MM.1S (cell line): ENCODE measurements around the gene MRI1.

Source experiments
- DNase-seq: peaks from one replicate; pipeline ENCODE4 v3.0.0-alpha.2; 2015
- H2AFZ ChIP-seq: fragments of 300-600 bp; sonication (generic); 2 replicates; pipeline ENCODE4 v1.6.0; 2016; ENCODE audit warnings: antibody characterized with exemption, low read length
- H3F3A ChIP-seq: fragments of 300-600 bp; sonication (generic); 2 replicates; pipeline ENCODE4 v1.6.1; 2016; ENCODE audit warnings: mild to moderate bottlenecking, antibody characterized with exemption, low read length, moderate library complexity, mixed read lengths; ENCODE audit not compliant: insufficient read depth
- H3K27ac ChIP-seq: fragments of 300-600 bp; sonication (generic); 2 replicates; pipeline ENCODE4 v1.5.1; 2016; ENCODE audit warnings: mild to moderate bottlenecking, low read length
- H3K27me3 ChIP-seq: fragments of 300-600 bp; sonication (generic); replicated peaks from 2 replicates; pipeline ENCODE4 v1.6.0; 2016; ENCODE audit warnings: low read length; ENCODE audit not compliant: insufficient read depth
- H3K36me3 ChIP-seq: fragments of 300-600 bp; sonication (generic); replicated peaks from 2 replicates; pipeline ENCODE4 v1.6.1; 2016; ENCODE audit warnings: mild to moderate bottlenecking, low read length, mixed read lengths; ENCODE audit not compliant: insufficient read depth
- H3K4me1 ChIP-seq: fragments of 300-600 bp; sonication (generic); 2 replicates; pipeline ENCODE4 v1.6.1; 2016; ENCODE audit warnings: low read length, mixed read lengths
- H3K4me2 ChIP-seq: fragments of 300-600 bp; sonication (generic); 2 replicates; pipeline ENCODE4 v1.6.0; 2016; ENCODE audit warnings: low read depth, low read length
- H3K4me3 ChIP-seq: fragments of 300-600 bp; sonication (generic); 2 replicates; pipeline ENCODE4 v1.5.1; 2016; ENCODE audit warnings: low read length, mixed read lengths
- H3K79me2 ChIP-seq: fragments of 300-600 bp; sonication (generic); 2 replicates; pipeline ENCODE4 v1.6.1; 2016; ENCODE audit warnings: mixed run types, low read length, mixed read lengths
- H3K9ac ChIP-seq: fragments of 300-600 bp; sonication (generic); 2 replicates; pipeline ENCODE4 v1.6.1; 2016; ENCODE audit warnings: low read length, mixed read lengths
- H3K9me2 ChIP-seq: fragments of 300-600 bp; sonication (generic); replicated peaks from 2 replicates; pipeline ENCODE4 v1.6.1; 2016; ENCODE audit warnings: mild to moderate bottlenecking, low read length, mixed read lengths; ENCODE audit not compliant: insufficient read depth
- H3K9me3 ChIP-seq: fragments of 300-600 bp; sonication (generic); replicated peaks from 2 replicates; pipeline ENCODE4 v1.6.1; 2016; ENCODE audit warnings: mild to moderate bottlenecking, low read length, mixed read lengths; ENCODE audit not compliant: insufficient read depth
- H4K20me1 ChIP-seq: fragments of 300-600 bp; sonication (generic); 2 replicates; pipeline ENCODE4 v1.6.1; 2016; ENCODE audit warnings: mild to moderate bottlenecking, low read length, moderate library complexity, mixed read lengths; ENCODE audit not compliant: insufficient read depth
- CTCF ChIP-seq: fragments of 300-600 bp; sonication (generic); IDR thresholded peaks from 2 replicates; pipeline ENCODE4 v1.5.1; 2016; ENCODE audit warnings: antibody characterized with exemption, low read length, mixed read lengths
- EZH2 ChIP-seq: fragments of 300-600 bp; sonication (generic); optimal IDR thresholded peaks from 2 replicates; pipeline ENCODE3; 2017; ENCODE audit warnings: low read depth, mild to moderate bottlenecking, antibody characterized with exemption, low read length, mixed read lengths
- EZH2phosphoT487 ChIP-seq: fragments of 300-600 bp; sonication (generic); IDR thresholded peaks from 2 replicates; pipeline ENCODE4 v1.6.1; 2018; ENCODE audit warnings: antibody characterized with exemption, low read length

The MRI1 gene

GRCh38 chr19:13817018-13817614 lies 52.8 kb downstream of the MRI1 start:
- no peak for TF ChIP-seq EZH2phosphoT487
- TF ChIP-seq CTCF = no peak
- TF ChIP-seq EZH2 = no peak
- peak overlapping the region; percentile 72 for H2AFZ ChIP-seq
- 0 out of 2 replicates have a peak, but pooled peaks cover 2% of the 10 kb centered on the region for H3K79me2 ChIP-seq
- H3K9me2 ChIP-seq = no peaks in the 10 kb centered on the region
- H3K4me3 ChIP-seq = peak overlapping the region; percentile 80
- H3K4me1 ChIP-seq = peaks cover 6% of the 10 kb centered on the region; the same call in 1 of the 2 replicates
- no peaks in the 10 kb centered on the region for H4K20me1 ChIP-seq
- H3F3A ChIP-seq = no peaks in the 10 kb centered on the region
- peak overlapping the region; percentile 88 for H3K27ac ChIP-seq
- H3K4me2 ChIP-seq = peak overlapping the region; percentile 96
- no peaks in the 10 kb centered on the region for H3K27me3 ChIP-seq
- H3K9ac ChIP-seq = peak overlapping the region; percentile 88
- H3K9me3 ChIP-seq = no peaks in the 10 kb centered on the region
- H3K36me3 ChIP-seq = no peaks in the 10 kb centered on the region
- peak; percentile 94 for DNase-seq

GRCh38 chr19:13817615-13818371 lies 53.5 kb downstream of the MRI1 start:
- Histone ChIP-seq H3F3A (no peaks in the 10 kb centered on the region), H3K9ac (peak overlapping the region; percentile 88), H3K79me2 (0 out of 2 replicates have a peak, but pooled peaks cover 2% of the 10 kb centered on the region), H3K27me3 (no peaks in the 10 kb centered on the region), H3K4me1 (peaks cover 6% of the 10 kb centered on the region; the same call in 1 of the 2 replicates), H3K4me2 (peak overlapping the region; percentile 96), H3K27ac (peak overlapping the region; percentile 88), H4K20me1 (no peaks in the 10 kb centered on the region), H3K4me3 (peak overlapping the region; percentile 80), H2AFZ (peak overlapping the region; percentile 84), H3K36me3 (no peaks in the 10 kb centered on the region), H3K9me3 (no peaks in the 10 kb centered on the region), H3K9me2 (no peaks in the 10 kb centered on the region)
- peak; percentile 14 for TF ChIP-seq CTCF
- TF ChIP-seq EZH2phosphoT487 = no peak
- no peak for TF ChIP-seq EZH2
- peak; percentile 99 for DNase-seq

- peaks cover 6% of the 10 kb centered on the region; the same call in 1 of the 2 replicates for H3K4me1 ChIP-seq
- no peaks in the 10 kb centered on the region for H3K36me3 ChIP-seq
- TF ChIP-seq EZH2 = no peak
- TF ChIP-seq CTCF = no peak
- TF ChIP-seq EZH2phosphoT487 = no peak
These were observed 54.9 kb downstream of the MRI1 start for GRCh38 chr19:13819238-13819637.

More at GRCh38 chr19:13819238-13819637, 54.9 kb downstream of the MRI1 start:
- H3K27me3 ChIP-seq = no peaks in the 10 kb centered on the region
- no peak overlapping the region for H3K4me2 ChIP-seq
- DNase-seq = no peak
- no peaks in the 10 kb centered on the region for H3K9me3 ChIP-seq
- H2AFZ ChIP-seq = no peak overlapping the region
- no peak overlapping the region for H3K9ac ChIP-seq
- no peaks in the 10 kb centered on the region for H3F3A ChIP-seq
- H3K4me3 ChIP-seq = no peak overlapping the region
- H4K20me1 ChIP-seq = no peaks in the 10 kb centered on the region
- H3K79me2 ChIP-seq = 0 out of 2 replicates have a peak, but pooled peaks cover 2% of the 10 kb centered on the region
- no peaks in the 10 kb centered on the region for H3K9me2 ChIP-seq
- H3K27ac ChIP-seq = no peak overlapping the region
